ENCODE data around the gene PSMG3.
A peak's percentile ranks its signal among the peaks of the same experiment; 100 is the strongest.
"Not testable (repeated sequence)": the region's sequence is repeated elsewhere in the genome, so short reads cannot be mapped to it uniquely, and the experiment has no call there.

Gene PSMG3

DNA sequence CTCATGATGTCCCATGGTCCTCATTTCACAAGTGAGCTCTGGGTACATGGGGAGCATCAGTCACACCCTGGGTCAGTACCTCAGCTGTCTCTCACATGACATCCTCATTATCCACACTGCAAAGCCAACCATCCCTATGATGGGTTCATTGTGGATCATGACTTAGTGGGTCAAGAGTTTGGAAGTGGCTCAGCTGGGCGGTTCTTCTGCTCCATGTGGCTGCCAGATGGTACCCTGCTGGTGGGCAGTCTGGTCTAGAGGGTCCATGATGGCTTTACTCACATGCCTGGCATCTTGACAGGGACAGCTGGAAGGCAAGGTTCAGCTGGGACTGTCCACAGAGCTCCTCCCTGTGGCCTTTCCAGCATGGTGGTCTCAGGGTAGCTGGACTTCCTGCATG lies 19.1 kb upstream of the PSMG3 start:
- WGBS (ENCODE audit: insufficient coverage, insufficient read length): no CpG with 5 or more reads among the region's 1 CpG
- no peaks in the 10 kb centered on the region for H3K9me3 ChIP-seq (ENCODE audit: control insufficient read depth, insufficient read depth, low read length)
- H3K4me1 ChIP-seq (ENCODE audit: control insufficient read depth, insufficient read depth, low read length): no peaks in the 10 kb centered on the region; the same call in 1 of the 2 replicates
- H3K27ac ChIP-seq (ENCODE audit: low read length): no peak overlapping the region
- no peak for DNase-seq (ENCODE audit: low read depth, low spot score)
- no peak overlapping the region for H3K4me3 ChIP-seq (ENCODE audit: low read length)
- no peaks in the 10 kb centered on the region for H3K36me3 ChIP-seq (ENCODE audit: control insufficient read depth, insufficient read depth, low read length)
- H3K27me3 ChIP-seq (ENCODE audit: control insufficient read depth, insufficient read depth, low read length): no peaks in the 10 kb centered on the region

DNA sequence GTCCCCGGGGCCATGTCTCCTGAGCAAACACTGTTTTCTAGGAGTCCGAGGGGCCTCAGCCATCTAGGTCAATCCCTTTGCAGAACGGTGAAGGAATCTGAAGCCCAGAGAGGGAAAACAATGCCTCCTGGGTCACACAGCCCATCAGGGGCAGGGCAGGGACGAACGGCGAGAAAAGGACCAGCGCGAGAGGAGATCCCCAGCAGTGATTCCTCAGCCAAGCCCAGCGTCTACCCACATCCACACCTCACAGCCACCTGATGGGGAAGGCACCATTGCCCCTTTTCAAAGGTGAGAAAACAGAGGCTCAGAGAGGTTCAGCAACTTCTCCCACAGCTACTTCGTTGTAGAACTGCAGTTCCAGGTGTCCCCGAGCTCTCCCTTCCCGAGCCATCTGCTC lies 17.9 kb upstream of the PSMG3 start:
- DNase-seq (ENCODE audit: low read depth, low spot score): no peak
- Histone ChIP-seq H3K4me3 (ENCODE audit: low read length) (no peak overlapping the region), H3K27me3 (ENCODE audit: control insufficient read depth, insufficient read depth, low read length) (no peaks in the 10 kb centered on the region), H3K27ac (ENCODE audit: low read length) (no peak overlapping the region), H3K9me3 (ENCODE audit: control insufficient read depth, insufficient read depth, low read length) (no peaks in the 10 kb centered on the region), H3K36me3 (ENCODE audit: control insufficient read depth, insufficient read depth, low read length) (no peaks in the 10 kb centered on the region), H3K4me1 (ENCODE audit: control insufficient read depth, insufficient read depth, low read length) (no peaks in the 10 kb centered on the region; the same call in 1 of the 2 replicates)
- WGBS (ENCODE audit: insufficient coverage, insufficient read length): no CpG with 5 or more reads among the region's 12 CpGs

DNA sequence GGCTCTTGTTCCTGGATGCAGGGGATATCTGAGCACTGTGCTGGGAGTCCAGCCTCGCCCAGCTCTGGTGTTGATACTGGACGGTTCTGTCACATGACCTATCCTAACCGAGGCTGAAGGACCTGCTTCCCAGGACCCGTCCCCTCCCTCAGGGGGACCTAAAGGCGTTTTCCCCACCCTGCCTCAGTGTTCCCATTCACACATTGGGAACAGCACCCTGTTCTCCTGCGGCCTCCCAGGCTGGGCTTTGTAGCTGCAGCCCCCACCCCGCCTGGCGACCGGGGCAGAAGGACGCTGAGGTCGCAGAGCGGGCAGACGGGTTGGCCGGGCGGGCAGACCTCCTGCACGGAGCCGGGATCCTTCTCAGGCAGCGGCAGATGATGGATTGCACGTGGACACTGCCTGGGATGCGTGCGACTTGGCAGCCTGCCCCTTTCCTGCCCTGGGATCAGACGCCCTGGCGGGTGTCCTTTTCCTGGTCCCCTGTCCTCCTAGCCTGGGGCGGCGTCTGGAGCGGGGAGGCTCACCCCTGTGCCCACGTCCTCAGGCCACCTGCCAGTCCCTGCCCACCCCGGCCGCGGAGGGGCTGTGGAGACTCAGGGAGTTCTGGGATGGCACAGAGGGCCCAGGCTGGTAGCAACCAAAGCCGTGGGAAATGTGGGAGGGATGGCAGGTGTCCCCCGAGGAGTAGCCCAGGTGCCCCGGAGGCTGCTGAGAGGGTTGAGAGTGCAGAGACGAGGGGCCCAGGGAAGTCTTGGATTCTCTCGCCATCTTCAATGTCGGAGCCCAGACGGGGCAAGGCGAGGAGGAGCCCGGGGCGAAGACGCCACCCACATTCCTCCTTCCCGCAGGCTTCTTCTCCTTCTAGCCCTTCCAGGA lies 17.2 kb upstream of the PSMG3 start:
- DNase-seq (ENCODE audit: low read depth, low spot score): no peak
- H3K36me3 ChIP-seq (ENCODE audit: control insufficient read depth, insufficient read depth, low read length): no peaks in the 10 kb centered on the region
- H3K4me3 ChIP-seq (ENCODE audit: low read length): no peak overlapping the region
- H3K27me3 ChIP-seq (ENCODE audit: control insufficient read depth, insufficient read depth, low read length): no peaks in the 10 kb centered on the region
- H3K27ac ChIP-seq (ENCODE audit: low read length): no peak overlapping the region
- H3K9me3 ChIP-seq (ENCODE audit: control insufficient read depth, insufficient read depth, low read length): no peaks in the 10 kb centered on the region
- no peaks in the 10 kb centered on the region; the same call in 1 of the 2 replicates for H3K4me1 ChIP-seq (ENCODE audit: control insufficient read depth, insufficient read depth, low read length)
- WGBS (ENCODE audit: insufficient coverage, insufficient read length): no CpG with 5 or more reads among the region's 42 CpGs

DNA sequence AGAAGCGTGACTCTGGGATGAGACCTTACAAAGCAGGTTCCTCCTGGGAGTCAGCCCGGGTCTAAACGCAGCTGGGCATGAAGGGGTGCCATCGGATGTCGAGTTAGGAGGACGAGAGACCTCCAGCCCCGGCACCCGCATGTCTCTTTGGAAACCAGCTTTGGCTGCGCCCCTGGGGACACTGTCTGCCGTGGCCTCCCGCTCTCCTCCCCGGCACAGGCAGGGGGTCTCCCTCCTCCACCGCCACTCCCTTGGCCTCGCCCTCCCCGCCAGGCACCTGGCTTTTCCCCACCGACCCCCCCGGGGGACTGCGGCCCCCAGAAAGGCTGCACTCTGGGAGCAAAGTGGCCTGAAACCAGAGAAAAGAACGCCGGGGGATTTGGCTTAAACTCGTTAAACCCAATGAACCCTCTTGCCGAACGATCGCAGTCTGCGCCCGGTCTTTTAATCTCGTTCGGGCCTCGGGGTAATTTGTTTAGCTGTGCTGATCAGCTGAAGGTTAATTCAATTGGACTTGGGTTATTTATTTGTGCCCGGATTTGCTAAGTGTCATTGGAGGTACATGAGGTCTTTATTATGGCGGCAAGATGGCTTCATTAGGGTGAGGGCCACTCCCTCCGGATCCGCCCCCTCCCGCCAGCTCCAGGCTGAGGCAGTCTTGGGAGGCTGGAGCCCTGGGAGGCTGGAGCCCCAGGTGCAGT lies 16.4 kb upstream of the PSMG3 start:
- DNase-seq (ENCODE audit: low read depth, low spot score): no peak
- no CpG with 5 or more reads among the region's 34 CpGs for WGBS (ENCODE audit: insufficient coverage, insufficient read length)

DNA sequence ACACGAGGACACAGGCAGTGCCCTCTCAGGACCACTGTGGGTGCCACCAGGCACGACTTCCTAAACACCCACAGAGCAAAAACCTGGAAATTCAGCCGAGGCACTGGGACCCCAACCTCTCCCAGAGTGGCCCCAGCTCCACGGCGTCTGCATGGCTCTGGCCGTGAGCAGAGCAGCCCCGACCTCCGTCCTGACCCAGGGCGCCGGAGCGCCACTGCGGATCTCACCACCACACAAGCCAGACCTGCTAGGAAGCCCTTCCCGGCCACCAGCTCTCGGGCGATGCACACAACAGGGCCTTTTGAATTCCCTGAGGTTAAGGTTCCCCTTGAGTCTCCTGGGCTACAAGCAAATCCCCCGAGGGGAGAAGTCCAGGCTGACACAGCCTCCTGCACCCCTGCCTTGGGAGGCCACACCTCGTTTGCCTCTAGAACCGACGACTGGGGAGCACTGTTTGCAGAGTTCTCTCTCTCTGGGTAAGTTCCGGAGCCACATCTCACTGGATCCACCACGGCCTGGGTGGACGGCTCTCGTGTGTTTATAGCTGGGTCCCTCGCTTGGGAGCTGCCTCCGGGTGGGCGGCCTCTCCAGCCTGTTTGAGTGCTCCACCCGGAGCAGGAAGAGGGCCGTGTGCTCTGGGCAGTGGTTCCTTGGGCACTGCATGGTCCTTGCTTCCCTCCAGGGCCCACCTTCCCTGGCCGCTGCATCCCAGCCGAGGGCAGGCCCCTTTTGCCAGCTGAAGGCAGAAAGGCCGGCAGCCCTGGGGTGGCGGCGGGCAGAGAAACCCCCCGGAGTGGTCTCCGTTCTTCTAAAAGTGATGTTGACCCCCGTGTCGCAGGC lies 15.5 kb upstream of the PSMG3 start:
- no peaks in the 10 kb centered on the region for H3K27me3 ChIP-seq (ENCODE audit: control insufficient read depth, insufficient read depth, low read length)
- H3K27ac ChIP-seq (ENCODE audit: low read length): no peak overlapping the region
- no peaks in the 10 kb centered on the region; the same call in 1 of the 2 replicates for H3K4me1 ChIP-seq (ENCODE audit: control insufficient read depth, insufficient read depth, low read length)
- no CpG with 5 or more reads among the region's 37 CpGs for WGBS (ENCODE audit: insufficient coverage, insufficient read length)
- no peak overlapping the region for H3K4me3 ChIP-seq (ENCODE audit: low read length)
- H3K36me3 ChIP-seq (ENCODE audit: control insufficient read depth, insufficient read depth, low read length): no peaks in the 10 kb centered on the region
- no peaks in the 10 kb centered on the region for H3K9me3 ChIP-seq (ENCODE audit: control insufficient read depth, insufficient read depth, low read length)
- no peak for DNase-seq (ENCODE audit: low read depth, low spot score)

More for the DNA sequence above, 16.4 kb upstream of the PSMG3 start:
- Histone ChIP-seq H3K9me3 (ENCODE audit: control insufficient read depth, insufficient read depth, low read length) (no peaks in the 10 kb centered on the region), H3K36me3 (ENCODE audit: control insufficient read depth, insufficient read depth, low read length) (no peaks in the 10 kb centered on the region), H3K27me3 (ENCODE audit: control insufficient read depth, insufficient read depth, low read length) (no peaks in the 10 kb centered on the region), H3K27ac (ENCODE audit: low read length) (no peak overlapping the region), H3K4me1 (ENCODE audit: control insufficient read depth, insufficient read depth, low read length) (no peaks in the 10 kb centered on the region; the same call in 1 of the 2 replicates), H3K4me3 (ENCODE audit: low read length) (no peak overlapping the region)

DNA sequence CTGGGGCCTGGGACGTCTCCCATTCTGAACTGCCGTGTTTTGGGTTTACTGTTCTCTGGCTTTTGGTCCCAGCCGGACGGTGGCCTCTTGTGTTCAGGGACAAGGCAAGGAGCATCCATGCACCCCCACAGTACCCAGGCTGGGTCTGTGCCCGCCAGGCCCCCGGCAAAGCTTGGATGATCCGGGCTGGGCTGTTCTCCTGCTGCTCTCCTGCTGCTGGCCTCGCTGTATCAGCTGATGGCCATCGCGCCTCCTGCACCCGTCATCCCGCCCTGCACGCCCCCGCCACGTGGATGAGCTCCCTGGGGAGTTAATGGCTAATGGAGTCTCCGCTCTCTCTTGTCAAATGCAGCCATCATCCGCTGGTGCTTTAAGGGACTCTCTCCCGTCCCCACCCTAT lies 14.9 kb upstream of the PSMG3 start:
- no CpG with 5 or more reads among the region's 18 CpGs for WGBS (ENCODE audit: insufficient coverage, insufficient read length)
- H3K36me3 ChIP-seq (ENCODE audit: control insufficient read depth, insufficient read depth, low read length): no peaks in the 10 kb centered on the region
- H3K27ac ChIP-seq (ENCODE audit: low read length): no peak overlapping the region
- H3K4me3 ChIP-seq (ENCODE audit: low read length): no peak overlapping the region
- no peaks in the 10 kb centered on the region for H3K9me3 ChIP-seq (ENCODE audit: control insufficient read depth, insufficient read depth, low read length)
- peaks cover 3% of the 10 kb centered on the region for H3K4me1 ChIP-seq (ENCODE audit: control insufficient read depth, insufficient read depth, low read length)
- no peak for DNase-seq (ENCODE audit: low read depth, low spot score)
- no peaks in the 10 kb centered on the region for H3K27me3 ChIP-seq (ENCODE audit: control insufficient read depth, insufficient read depth, low read length)

DNA sequence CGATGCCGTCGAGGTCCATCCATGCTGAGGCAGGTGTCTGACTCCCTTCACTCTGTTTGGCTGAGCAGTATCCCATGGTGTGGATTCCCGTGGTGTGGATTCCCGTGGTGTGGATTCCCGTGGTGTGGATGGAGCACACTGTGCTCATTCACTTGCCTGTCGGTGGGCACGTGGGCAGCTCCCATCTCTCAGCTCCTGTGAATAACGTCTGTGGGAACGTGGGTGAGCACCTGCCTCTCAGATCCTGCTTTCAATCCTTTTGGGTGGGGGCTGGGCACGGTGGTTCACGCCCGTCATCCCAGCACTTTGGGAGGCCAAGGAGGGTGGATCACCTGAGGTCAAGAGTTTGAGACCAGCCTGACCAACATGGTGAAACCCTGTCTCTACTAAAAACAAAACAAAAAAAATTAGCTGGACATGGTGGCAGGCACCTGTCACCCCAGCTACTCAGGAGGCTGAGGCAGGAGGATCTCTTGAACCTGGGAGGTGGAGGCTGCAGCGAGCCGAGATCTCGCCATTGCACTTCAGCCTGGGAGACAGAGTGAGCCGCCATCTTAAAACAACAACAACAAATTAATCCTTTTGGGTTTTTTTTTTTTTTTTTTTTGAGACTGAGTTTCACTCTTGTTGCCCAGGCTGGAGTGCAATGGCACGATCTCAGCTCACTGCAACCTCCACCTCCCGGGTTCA lies 13.6 kb upstream of the PSMG3 start:
- not testable (repeated sequence) for H3K4me3 ChIP-seq (ENCODE audit: low read length); H3K27ac ChIP-seq (ENCODE audit: low read length); H3K4me1 ChIP-seq (ENCODE audit: control insufficient read depth, insufficient read depth, low read length); H3K36me3 ChIP-seq (ENCODE audit: control insufficient read depth, insufficient read depth, low read length); DNase-seq (ENCODE audit: low read depth, low spot score); H3K27me3 ChIP-seq (ENCODE audit: control insufficient read depth, insufficient read depth, low read length); H3K9me3 ChIP-seq (ENCODE audit: control insufficient read depth, insufficient read depth, low read length)
- no CpG with 5 or more reads among the region's 19 CpGs for WGBS (ENCODE audit: insufficient coverage, insufficient read length)

DNA sequence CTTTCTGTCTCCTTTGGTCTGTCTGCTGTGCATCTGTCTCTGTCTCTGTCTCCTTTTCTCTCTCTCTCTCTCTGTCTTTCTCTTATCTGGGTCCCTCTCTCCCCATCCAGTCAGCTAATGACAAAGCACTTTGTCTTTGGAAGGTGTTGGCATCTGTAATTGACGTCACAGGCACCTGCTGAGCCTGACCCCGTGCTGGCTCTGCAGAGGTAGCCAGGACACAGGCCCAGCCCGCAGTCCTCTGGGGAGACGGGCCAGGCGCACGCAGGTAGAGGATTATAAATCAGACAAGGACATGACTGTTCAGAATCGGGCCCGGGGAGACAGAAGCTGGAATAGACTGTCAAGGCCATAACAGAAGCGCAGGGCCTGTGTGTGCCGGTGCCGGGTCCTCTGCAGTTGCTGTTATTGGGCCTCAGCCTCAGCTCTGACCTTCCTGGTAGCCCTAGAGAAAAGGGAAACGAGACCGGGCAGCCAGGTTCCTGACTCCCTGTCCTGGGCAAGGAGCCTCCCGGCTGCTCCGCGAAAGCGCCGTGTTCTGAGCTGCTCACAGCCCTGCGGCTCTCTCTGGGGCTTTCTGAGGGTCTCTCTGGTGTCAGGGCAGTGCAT lies 10.7 kb upstream of the PSMG3 start:
- WGBS (ENCODE audit: insufficient coverage, insufficient read length): no CpG with 5 or more reads among the region's 19 CpGs
- no peak for DNase-seq (ENCODE audit: low read depth, low spot score)
- Histone ChIP-seq H3K27ac (ENCODE audit: low read length) (no peak overlapping the region), H3K9me3 (ENCODE audit: control insufficient read depth, insufficient read depth, low read length) (no peaks in the 10 kb centered on the region), H3K4me3 (ENCODE audit: low read length) (no peak overlapping the region), H3K27me3 (ENCODE audit: control insufficient read depth, insufficient read depth, low read length) (no peaks in the 10 kb centered on the region), H3K36me3 (ENCODE audit: control insufficient read depth, insufficient read depth, low read length) (no peaks in the 10 kb centered on the region), H3K4me1 (ENCODE audit: control insufficient read depth, insufficient read depth, low read length) (peaks cover 6% of the 10 kb centered on the region)

DNA sequence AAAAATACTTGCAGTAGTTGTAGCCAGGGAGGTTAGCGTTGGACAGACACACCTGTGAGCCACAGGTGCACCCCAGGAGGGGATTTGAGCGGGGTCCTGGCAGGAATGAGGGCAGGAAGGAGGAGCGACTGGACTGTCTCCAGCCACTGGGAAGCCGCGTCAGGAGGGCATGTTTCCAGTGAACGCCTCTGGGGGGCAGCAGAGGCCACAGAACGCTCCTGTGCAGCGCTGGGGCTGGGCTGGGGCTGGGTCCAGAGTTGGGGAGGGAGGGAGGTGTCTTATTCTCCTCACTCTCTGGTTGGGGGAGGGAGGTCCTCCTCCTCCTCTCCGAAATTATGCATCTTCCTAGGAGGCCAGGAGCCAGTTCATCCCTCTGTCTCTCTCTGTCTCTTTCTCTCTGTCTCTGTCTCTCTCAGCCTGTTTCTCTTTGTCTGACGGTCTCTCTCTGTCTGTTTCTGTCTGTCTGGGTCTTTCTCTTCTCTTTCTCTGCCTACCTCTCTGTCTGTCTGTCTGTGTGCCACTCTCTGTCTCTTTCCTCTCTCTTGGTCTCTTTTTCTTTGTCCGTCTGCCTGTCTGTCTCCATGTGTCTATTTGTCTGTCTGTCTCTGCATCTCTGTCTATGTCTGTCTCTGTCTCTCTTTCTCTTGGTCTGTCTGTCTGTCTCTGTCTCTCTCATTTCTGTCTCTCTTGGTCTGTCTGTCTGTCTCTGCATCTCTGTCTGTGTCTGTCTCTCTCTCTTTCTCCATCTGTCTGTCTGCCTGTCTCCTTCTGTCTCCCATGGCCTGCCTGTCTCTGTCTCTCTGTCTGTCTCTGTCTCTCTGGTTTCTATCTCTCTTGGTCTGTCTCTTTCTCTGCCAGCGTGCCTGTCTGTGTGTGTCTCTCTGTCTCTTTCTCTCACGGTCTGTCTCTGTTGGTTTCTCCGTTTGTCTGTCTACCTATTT lies 9.9 kb upstream of the PSMG3 start:
- Histone ChIP-seq H3K9me3 (ENCODE audit: control insufficient read depth, insufficient read depth, low read length) (no peaks in the 10 kb centered on the region), H3K36me3 (ENCODE audit: control insufficient read depth, insufficient read depth, low read length) (no peaks in the 10 kb centered on the region), H3K4me3 (ENCODE audit: low read length) (no peak overlapping the region), H3K4me1 (ENCODE audit: control insufficient read depth, insufficient read depth, low read length) (peaks cover 6% of the 10 kb centered on the region), H3K27me3 (ENCODE audit: control insufficient read depth, insufficient read depth, low read length) (no peaks in the 10 kb centered on the region), H3K27ac (ENCODE audit: low read length) (no peak overlapping the region)
- DNase-seq (ENCODE audit: low read depth, low spot score): peak; percentile 87
- WGBS (ENCODE audit: insufficient coverage, insufficient read length): no CpG with 5 or more reads among the region's 14 CpGs
